ENCODE measurements around the gene GCN1.

Gene GCN1

DNA sequence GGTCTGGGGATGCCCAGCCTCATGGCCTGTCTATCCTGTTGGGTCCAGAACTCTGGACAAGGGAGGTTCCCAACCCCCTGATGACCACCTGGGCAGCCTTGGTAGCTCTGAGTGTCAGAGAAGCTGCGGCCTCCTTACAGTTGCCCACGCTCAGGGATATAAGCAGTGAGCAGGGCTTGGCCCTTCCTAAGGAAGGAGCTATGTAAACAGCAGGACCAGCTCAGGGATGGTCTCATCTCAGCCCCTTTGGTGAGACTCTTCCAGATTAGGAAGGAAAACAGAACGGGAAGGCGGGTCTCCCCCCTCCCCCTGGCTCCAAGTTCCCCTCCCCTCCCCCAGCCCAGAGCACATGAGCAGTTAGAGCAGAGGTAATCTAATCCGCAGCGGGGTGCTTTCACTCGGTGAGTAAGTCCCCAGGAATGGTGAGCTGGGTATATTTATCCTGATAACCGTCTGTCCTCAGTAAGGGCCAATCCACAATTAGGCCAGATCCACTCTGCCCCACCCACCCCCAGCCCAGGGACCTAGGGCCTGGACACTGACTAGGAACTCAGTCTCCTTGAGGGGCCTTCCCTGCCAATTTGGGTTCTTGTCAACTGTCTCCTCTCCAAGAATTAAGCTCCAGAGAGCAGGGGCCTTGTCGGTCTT is 35.9 kb upstream of the GCN1 start:
- DNase-seq (ENCODE audit: low read depth in 2 of 2), result no peak

DNA sequence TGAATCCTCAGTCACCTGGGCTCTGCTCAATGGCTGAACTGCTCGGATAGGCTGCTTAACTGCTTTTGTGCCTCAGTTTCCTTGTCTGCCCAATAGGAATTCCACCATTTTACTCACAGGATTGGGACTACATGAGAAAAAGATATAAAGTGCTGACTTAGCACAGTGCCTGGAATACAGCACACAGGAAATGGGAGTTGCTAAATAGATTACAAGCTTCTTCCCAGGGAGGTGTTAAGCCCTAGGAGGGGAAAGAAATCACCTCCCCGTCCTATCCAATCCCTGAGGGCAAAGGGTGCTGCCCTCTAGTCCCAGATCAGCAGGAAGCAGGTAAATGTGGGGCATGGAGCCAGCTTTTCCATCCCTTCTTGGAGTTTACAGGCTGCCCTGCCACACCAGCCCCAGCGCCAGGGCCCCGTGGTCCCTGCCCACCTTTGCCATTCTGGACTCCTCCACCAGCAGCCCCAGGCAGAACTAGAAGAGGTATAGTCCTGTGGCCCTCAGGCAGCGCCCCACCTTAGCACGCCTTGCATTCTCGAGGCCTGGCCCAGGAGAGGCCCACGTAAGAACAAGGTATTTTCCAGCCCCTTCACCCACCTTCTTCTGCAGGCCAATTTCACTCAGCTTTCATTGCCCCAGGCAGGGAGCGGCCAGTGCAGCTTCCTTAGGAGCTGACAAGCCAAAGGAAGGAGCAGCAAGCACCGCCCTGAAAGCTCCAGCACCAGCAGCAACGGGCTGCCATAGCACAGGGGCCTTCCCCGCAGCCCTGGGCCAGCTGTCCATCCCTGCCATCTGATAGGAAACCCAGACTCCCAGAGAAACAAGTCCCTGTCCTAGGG is 35.2 kb upstream of the GCN1 start:
- no peak for DNase-seq (ENCODE audit: low read depth in 2 of 2)

DNA sequence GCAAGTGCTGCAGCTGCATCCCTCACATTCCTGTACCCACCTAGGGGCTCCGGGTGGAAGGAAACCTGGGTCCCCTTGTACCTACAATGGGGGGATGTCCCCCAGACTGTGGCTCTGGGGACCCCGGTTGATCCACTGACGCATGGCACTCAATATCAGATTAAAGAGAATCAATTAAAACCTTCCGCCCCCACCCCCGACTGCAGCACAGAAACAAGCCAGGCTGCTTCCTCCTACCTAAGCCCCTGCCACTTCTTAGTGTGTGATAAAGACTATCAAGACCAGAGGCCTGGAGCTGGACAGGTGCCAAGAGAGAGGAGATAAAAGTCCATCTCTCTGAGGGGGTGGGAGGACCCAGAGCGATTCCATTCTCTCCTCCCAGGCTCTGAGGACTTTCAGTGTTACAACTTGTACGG is 34.6 kb upstream of the GCN1 start:
- DNase-seq (ENCODE audit: low read depth in 2 of 2), result no peak

DNA sequence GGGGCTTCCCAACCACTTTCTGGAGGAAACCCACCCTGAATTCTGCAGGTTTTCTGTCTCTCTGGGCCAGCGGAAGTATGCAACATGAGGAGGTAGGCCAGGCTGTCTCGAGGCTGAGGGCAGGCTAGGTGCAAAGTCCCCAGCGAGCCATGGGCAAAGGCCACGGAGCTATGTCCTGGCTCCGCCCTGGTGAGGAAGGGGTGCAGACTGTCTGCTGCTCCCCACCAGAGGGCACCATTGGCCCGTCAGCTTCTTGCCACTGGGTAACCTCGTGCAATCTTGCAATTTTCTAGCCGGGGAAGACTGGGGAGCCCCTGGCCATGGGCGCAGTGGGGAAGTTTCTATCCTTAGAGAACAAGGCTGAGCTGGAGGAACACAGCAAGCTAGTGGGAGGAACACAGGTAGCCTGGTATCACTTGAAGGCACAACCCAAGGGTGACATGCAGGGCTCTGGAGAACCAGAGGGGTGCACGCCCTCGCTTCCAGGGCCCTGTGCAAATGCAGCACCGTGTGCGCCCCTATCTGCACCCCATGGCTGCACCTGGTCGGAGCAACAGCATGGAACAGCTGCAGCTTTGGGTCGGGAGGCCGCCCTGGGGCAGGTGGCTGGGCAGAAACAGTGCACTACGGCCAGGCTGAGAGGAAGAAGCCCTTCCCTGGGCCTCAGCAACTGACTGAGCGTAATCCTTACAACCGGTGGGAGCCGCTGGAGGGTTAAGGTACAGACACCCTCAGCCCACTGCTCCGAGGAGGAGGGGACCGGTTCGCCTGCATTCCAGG is 34.0 kb upstream of the GCN1 start:
- peak; percentile 78 to 87 for DNase-seq (ENCODE audit: low read depth in 2 of 2)

DNA sequence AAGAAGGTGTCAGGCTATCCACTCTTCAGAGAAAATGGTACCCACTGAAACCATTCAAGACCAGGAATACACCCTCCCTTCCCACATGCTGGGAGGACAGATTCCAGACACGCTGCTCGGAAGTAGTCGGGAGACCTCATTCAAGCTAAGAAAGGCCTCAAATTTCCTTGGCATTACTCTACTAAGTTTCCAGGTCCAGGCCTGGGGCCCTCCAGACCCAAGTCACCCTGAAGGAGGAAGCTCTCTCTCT is 33.5 kb upstream of the GCN1 start:
- DNase-seq (ENCODE audit: low read depth in 2 of 2), result no peak

DNA sequence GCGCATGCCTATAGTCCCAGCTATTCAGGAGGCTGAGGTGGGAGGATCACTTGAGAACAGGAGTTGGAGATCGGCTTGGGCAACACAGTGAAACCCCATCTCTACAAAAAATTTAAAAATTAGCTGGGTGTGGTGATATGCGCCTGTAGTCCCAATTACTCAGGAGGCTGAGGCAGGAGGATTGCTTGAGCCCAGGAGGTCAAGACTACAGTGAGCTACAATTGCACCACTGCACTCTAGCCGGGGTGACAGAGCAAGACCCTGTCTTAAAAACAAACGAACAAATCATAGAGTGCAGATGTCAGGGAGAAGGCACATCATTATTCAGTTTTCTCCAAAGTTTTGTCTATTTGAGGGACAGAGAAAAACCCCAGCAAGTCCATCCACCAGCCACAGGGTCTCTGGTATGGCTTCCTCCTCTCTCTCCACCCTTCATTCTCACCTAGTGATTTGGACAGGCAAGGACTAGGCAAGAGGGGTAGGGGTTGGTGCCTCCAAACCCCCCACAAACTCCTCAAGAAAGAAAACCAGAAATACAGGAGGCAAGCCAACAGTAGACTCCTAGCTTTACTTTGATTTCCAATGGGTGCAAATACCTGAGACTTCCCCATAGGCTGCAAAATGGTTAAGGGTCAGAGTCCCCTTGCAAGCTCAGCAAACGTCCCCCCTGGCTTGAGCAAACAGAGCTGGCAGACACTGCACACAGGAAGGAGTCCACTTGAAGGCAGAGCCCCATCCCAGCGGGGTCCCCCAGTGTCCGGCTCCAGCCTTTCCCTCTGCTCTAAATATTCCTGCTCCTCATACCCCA is 32.9 kb upstream of the GCN1 start:
- DNase-seq (ENCODE audit: low read depth in 2 of 2), result no peak

DNA sequence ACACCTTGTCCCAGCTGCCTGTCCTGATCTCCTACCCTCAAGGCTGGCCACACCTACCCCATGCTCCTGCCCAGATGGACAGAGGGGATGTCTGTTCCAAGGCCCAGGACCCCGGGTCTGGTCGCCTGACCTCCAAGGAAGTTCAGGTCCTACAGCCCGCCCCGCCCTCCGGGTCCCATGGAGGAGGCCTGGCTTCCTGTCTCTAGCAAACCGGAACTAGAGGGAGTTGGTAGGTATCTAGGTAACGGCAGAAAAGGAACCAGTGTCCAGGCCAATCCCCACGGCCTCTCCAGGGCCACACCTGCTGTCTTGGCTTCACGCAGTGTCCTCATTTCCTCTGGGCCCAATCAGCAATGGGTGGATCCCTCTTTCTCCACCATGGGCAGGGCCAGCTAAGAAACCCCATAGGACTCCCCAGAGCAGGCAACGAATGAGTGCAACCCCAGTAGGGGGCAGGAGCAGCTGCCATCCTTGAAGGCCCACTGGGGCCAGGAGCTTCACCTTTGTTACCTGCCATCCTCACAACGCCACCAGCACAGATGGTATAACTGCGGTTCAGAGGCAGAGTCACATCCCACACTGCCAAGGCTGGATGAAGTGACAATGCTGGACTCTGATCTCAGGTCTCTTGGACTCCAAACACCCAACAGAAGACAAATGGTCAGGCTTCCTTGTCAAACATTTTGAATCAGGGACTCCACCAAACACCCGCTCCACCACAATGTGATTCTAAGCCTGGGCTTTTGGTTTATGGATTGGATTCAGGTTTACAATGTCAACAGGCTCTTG is 31.5 kb upstream of the GCN1 start:
- DNase-seq (ENCODE audit: low read depth in 2 of 2), result no peak

DNA sequence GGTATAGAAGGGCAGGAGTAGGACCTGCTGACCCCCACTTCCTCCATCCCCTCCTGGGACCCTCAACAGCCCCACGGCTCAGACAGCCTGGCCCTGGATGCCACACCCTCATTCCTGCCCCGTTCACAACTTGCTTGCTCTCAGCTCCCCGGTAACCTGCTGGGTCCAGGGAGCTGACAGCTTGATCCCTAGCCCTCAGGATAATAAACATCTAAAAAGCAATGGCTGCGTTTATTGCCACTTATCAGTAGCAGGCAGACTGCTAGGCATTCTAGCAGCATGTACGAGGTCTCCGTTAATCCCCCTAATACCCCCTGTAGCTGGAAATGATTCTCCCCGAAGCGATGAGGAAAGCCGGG is 30.7 kb upstream of the GCN1 start:
- DNase-seq (ENCODE audit: low read depth in 2 of 2), result no peak

DNA sequence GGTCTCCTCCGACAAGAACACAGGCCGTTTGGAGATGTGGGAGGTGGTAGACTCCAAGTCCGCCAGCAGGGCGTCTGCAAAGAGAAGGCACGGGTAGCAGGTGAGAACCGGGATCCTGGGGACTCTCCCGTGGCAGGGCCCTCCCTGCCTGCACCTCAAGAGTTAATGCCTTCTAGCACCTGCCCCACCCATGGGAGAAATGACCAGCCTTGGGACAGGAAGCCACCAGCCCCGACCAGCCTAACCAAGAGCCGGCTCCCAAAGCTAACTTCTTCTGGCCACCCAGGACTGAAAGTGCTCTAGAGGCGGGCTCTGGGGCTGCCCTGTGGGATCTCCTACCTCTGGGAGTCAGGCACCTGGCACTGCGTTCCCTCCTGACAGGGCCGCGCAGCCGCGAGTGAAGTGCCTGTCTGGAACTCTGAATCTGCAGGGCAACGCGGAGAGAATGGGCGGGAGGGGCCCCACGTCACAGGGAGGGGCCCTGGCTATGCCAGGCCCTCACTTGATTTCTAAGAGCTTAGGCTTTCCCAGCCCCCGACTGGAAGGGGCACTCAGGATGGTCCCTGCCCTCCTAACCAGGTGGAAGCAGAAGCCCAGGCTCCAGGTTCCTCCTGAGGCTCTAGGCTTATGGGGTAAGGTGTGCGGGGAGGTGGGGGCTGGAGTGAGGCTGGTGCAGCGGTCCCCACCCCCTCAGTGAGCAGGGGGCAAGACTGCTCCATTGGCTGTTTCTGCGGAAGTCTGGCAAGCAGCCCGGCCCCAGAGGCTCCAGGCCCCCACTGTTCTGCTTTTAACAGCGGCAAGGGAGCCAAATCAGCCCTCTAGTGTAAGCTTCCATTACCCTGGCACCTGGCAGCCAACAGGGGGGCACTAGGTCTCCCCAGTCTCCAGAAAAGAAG is 30.0 kb upstream of the GCN1 start:
- DNase-seq (ENCODE audit: low read depth in 2 of 2), result no peak

DNA sequence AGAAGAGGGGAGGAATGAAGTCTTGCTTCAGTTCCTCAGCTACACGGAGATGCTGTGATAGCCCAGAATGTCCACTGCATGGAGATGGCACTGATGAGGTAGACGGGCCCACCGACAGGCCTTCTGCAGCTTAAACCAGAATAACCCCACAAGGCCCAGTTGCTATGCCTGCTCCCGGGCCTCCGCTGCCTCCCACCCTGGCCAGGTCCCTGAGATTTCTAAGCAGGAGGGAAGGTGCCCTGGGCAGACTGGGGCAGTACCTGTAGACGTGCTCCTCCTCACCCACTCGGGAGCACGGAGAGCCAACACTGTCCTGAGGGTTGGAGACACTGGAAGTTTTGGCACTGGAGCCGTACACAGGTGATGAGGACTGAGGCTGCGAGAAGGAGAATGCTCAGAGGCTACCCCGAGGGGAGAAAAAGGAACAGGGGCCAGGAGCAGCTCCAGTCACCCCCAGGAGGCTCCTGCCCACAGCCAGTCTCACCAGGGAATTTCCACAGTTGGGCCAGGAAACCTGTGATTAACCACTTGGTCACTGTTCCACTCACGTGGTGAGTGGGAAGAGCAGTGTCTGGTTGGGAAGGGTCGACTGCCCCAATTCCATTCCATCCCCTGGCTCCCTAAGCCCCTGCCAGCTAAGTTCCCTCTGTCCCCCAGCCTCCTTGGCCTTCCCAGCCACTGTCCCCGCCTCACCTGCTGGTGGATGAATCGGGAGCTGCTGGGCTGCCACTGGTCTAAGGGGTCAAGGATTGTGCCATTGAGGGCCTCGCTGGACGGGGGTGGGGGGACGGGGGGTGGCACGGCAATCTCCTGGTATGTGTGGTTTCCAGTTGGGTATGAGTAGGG is 29.2 kb upstream of the GCN1 start:
- no peak for DNase-seq (ENCODE audit: low read depth in 2 of 2)

DNA sequence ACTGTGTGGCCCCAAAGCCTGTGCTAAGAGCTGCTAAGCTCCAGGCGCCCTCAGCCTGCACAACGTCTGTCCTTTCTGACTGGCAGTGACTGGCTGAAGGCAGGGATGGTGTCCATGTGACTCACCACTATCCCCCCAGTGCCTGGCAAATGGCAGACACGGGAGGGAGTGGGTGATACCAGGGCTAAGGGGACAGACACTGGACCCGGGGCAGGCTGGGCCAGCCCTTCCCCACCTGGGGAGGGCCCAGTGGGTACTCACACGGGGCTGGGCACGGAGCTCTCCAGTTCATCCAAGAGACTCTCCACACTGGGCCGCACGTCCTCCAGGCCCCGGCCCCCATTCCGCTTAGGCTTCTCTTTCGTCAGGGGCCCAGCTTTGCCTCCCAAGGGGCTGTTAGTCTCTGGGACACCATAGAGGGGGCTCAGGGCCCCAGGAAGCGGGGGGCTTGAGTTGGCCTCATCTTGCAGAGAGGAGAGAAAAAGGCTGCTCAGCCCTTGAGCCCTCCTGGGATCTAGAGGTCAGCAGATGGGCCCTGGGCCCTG is 27.8 kb upstream of the GCN1 start:
- no peak for DNase-seq (ENCODE audit: low read depth in 2 of 2)

DNA sequence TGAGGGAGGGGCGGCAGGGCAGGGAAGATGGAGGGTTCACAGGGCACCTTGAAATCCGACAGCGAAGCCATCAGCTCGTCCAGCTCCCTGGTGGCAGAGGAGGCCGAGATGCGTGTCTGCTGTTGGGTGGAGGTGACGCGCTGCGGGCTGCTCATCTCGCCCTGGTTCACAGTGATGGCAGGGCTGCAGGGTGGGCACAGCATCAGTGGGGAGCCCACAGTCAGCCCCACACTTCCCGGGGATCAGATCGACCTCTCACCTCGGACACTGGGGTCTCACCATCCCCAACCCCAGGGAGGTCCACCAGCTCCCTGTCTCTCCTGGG is 27.0 kb upstream of the GCN1 start:
- no peak for DNase-seq (ENCODE audit: low read depth in 2 of 2)

DNA sequence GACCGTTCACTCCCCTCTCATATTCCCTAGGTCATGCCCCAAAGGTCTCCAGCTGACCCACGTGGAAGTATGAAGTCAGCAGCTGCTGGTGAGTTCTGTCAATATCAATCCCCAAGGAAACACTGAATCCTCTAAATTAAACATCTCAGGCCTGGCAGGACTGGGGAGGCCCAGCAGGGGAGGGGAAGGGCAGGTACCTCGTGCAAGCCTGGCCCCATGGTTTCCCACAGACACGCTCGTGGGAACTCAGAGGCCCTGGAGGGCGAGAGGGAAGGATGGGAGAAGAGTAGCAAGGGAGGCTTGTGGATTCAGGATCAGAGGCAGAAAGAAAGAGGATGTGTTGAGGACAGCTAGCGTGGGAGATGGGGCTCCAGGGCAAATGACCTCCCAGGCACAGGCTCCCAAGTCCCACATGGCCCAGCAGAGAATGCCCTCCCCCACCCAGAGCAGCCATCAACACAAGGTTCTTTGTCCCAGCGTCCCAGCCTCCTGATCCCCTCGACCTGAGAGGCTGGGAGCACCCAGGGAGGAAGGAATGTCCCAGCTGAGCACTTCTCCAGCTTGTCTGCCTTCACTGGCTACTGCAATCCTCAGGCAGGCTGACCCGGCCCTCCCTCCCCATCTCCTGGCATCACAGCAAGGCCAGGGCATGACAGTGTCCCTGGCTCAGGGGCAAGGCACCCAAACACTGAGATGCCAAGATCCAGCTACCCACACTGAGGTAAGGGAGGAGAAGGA is 26.5 kb upstream of the GCN1 start:
- DNase-seq (ENCODE audit: low read depth in 2 of 2), result no peak

DNA sequence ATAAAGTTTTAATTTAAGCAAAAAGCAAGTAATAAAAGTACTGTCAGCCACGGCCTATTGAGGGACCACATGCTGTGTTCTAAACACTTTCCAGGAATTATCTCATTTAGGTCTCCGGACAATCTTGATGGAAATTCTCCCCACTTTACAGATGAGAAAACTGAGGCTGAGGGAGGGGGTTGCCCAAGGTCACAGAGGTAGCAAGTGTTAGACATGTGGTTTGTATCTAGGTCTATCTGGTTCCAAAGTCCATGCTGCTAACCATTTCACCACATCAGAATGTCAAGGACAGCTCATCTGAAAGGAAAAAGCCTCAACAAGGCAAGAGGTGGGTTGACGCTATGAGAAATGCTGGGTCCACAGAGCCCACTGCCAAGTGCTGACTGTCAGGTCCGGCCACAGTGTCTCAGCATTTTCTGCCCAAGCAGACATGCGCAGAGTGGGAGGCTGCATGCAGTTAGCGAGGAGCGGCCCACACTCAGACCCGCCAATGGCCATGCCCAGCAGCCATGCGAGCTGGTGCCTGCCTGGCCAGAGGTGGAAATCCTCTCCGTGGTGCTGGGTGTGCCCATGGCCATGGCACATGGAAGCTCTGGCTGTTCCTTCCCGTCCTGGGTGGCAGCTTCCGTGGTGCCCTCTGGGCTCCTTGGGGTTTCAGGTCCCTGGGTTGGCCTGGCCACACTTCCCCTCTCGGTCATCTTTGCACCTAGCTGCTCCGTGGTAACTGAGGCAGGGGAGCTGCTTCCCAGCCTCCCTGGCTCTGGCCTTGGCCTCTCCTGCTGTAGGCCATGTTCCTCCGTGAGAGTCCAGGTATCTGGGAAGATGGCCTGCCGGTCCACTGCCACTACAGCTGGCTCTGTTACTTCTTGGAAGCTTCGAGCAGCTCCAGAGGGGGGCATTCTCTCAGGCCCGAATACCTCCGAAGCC is 24.4 kb upstream of the GCN1 start:
- DNase-seq (ENCODE audit: low read depth in 2 of 2), result no peak

DNA sequence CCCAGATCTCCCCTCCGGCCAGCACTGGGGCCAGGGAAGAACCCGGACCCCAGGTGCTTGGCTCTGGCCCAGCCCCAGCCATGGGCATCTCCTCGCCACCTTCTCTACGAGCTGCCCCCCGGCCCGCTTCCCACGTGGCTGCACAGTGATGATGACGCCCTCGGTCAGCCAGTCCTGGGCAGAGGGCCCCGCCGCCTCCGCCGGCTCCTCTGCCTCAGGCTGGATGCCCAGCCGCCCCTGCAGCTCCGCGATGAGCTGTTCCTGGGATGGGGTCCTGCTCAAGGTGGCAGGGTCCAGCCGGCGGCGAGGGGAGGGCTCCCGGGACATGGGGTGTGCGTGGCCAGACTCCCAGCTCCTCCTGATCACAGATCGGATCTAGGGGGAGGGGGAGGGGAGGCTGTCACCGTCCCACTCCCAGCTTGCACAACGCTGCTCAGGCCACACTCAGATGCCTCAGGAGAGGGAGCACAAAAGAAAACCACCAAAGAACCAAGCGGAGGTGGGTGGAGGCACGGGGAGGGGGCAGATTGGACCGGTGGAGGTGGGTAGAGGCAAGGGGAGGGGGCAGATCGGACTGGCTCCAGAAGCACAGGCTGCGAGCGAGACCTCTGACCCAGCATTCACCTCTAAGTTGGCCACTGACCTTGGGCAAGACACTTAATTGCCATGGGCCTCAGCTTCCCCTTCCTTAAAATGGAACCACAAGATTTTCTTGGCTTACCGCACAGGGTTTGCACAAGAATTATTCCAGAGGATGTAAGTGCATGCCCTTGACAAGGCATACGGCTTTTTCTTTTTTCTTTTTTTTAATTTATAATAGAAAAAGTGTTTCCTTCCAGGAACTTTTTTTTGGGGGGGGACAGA is 22.5 kb upstream of the GCN1 start:
- DNase-seq (ENCODE audit: low read depth in 2 of 2), result no peak
